Right ventricle myocardium inferior (tissue), 1 donor: ENCODE measurements around the gene TBX15. TPM values are rescaled to one million over a fixed set of nuclear protein-coding genes. Genes with fewer than 3 reads are reported as not detected.
"Not testable (repeated sequence)": the region's sequence is repeated elsewhere in the genome, so short reads cannot be mapped to it uniquely, and the experiment has no call there.

Source experiments
- ATAC-seq: fragments of 200-7000 bp; cut with Tn5 transposase; one replicate; pipeline ENCODE4 v1.9.1; 2020; ENCODE audit warnings: mild to moderate bottlenecking, moderate library complexity
- DNase-seq: peaks from one replicate; pipeline ENCODE4 v3.0.0; 2021; ENCODE audit errors: missing footprints
- intact Hi-C: fragments of 100-400 bp; cut with DNase I; formaldehyde crosslinking; loops from one replicate; pipeline ENCODE4 v1.11.0; 2022
- total RNA-seq: library from RNA; stranded (reverse); fragmentation: NEBNext Ultra II Directional; extraction: Animal tissue kit (Norgen Biotek cat#: 25700); gene quantifications from one replicate; pipeline ENCODE4 v1.2.1, GENCODE V29; 2021
- donor health status: DM: no; HTN: yes; CAD: no; lungs with severe emphysema.

TBX15 gene
- total RNA-seq, 1 donor from 2014 or later = 0.43 TPM

- intact Hi-C loops = no loop called here
- DNase-seq = no peak
- ATAC-seq = no peak
Observed at GRCh38 chr1:118973531-118974137, 14.5 kb downstream of the TBX15 start.

- DNase-seq = no peak
- intact Hi-C loops = no loop called here
- no peak for ATAC-seq
Observed at GRCh38 chr1:118973032-118973431, 15.1 kb downstream of the TBX15 start.

- intact Hi-C loops = no loop called here
- DNase-seq (no peak), ATAC-seq (no peak)
Observed at GRCh38 chr1:118970451-118970850, 17.7 kb downstream of the TBX15 start.

- intact Hi-C loops = no loop called here
- ATAC-seq = peak; percentile 74
- DNase-seq = no peak
Observed at GRCh38 chr1:118963456-118964430, 24.4 kb downstream of the TBX15 start.

GRCh38 chr1:118963138-118963455 lies 25.0 kb downstream of the TBX15 start:
- DNase-seq (no peak), ATAC-seq (no peak)
- intact Hi-C loops = no loop called here

- intact Hi-C loops = no loop called here
- ATAC-seq (no peak), DNase-seq (no peak)
Observed at GRCh38 chr1:118961156-118961555, 27.0 kb downstream of the TBX15 start.

- DNase-seq (no peak), ATAC-seq (peak; percentile 74)
- intact Hi-C loops = no loop called here
Observed at GRCh38 chr1:118960567-118961136, 27.5 kb downstream of the TBX15 start.

GRCh38 chr1:118960026-118960561 lies 28.0 kb downstream of the TBX15 start:
- ATAC-seq (no peak), DNase-seq (no peak)
- intact Hi-C loops = no loop called here

GRCh38 chr1:118958937-118959631 lies 29.1 kb downstream of the TBX15 start:
- intact Hi-C loops = no loop called here
- DNase-seq (no peak), ATAC-seq (no peak)

GRCh38 chr1:118958140-118958539 lies 30.0 kb downstream of the TBX15 start:
- no peak for DNase-seq
- intact Hi-C loops = no loop called here
- ATAC-seq = no peak

- ATAC-seq, intact Hi-C loops, DNase-seq: not testable (repeated sequence)
Observed at GRCh38 chr1:118957579-118957978, 30.6 kb downstream of the TBX15 start.

GRCh38 chr1:118954301-118954905 lies 33.7 kb downstream of the TBX15 start:
- intact Hi-C loops = no loop called here
- ATAC-seq = no peak
- no peak for DNase-seq

- DNase-seq = no peak
- intact Hi-C loops = no loop called here
- ATAC-seq = no peak
Observed at GRCh38 chr1:118951270-118951936, 36.7 kb downstream of the TBX15 start.

GRCh38 chr1:118949315-118949714 lies 38.8 kb downstream of the TBX15 start:
- DNase-seq (no peak), ATAC-seq (no peak)

GRCh38 chr1:118948846-118949245 lies 39.3 kb downstream of the TBX15 start:
- intact Hi-C loops = no loop called here
- DNase-seq (no peak), ATAC-seq (no peak)

More at GRCh38 chr1:118949315-118949714, 38.8 kb downstream of the TBX15 start:
- intact Hi-C loops = no loop called here

- ATAC-seq (no peak), DNase-seq (no peak)
- intact Hi-C loops = no loop called here
Observed at GRCh38 chr1:118948351-118948750, 39.8 kb downstream of the TBX15 start.

- intact Hi-C loops = no loop called here
- DNase-seq (no peak), ATAC-seq (no peak)
Observed at GRCh38 chr1:118947790-118948189, 40.4 kb downstream of the TBX15 start.
